Skeletal muscle cell (primary cell): ENCODE measurements around the gene RNH1.

Experiments used
- DNase-seq: peaks from one replicate; pipeline ENCODE4 v3.0.0-alpha.2; 2010; ENCODE audit warnings: low read depth
- H3K4me3 ChIP-seq: 2 replicates; pipeline ENCODE4 v1.5.1; 2011; ENCODE audit warnings: low read depth, mild to moderate bottlenecking, control low read depth, low read length, moderate library complexity

Gene RNH1

DNA sequence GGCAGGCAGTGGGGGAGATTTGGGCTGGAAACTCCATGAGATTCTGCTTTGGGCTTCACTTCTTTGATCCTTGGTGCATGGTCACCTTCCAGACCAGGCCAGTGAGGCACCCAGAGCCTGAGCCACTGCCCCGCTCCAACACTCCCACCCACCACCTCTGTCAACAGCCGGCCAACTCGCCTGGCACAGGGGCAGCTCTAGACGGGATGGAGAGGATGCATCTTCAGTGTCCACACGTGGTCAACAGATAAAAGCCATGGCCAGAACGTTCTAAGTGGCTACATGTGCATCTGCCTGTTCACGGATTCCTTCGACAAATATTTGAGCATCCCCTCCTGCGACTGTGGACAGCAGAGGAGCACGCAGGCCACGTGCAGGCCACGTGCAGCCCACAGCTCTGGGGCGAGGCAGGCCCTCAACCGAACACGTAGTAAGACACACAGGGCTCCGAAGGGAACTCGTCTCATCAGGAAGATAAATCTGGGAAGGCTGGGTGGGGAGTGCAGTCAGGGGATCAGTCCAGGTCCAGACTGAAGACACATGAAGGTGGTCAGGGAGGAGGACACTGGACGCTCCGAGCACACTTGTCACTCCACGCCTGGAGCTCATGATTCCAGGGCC is 31.5 kb upstream of the RNH1 start:
- DNase-seq = no peak
- H3K4me3 ChIP-seq = no peak overlapping the region

DNA sequence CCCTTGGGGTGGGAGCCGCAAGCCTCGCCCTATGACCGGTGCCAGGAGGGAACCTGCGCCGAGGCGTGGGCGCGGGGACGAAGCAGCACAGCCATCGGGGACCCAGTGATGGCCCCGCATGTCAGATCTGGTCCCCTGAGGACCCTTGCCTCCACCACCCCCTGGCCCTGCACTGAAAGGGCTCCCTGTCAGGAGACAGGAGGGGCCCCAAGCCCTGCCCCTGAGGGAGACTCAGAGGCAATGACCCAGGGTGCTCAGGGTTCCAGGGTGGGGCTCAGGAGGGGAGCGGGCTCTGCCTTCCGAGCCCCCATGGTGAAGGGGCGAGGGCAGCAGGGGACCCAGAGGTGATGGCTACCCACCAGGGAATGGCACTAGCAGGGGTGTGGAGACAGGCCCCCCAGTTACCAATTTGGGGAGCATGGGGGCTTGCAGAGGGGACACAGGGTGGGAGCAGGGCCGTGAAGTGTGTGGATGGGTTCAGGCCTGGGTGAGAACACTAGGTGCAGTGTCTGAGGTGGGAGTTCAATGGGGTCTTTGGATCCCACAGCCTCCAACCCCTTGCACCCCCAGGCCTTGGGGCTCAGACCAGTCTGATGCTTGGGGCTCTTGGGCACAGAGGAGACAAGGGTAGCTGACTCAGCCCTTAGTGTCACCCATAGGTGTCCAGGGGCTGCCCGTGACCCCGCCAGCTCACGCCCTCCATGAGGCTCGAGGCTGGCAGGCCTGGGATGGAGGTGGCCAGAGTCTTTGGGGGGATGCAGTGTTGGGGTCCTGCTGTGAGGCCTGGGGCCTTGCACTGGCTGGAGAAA is 30.8 kb upstream of the RNH1 start:
- DNase-seq = no peak
- peak overlapping the region; percentile 38 for H3K4me3 ChIP-seq

DNA sequence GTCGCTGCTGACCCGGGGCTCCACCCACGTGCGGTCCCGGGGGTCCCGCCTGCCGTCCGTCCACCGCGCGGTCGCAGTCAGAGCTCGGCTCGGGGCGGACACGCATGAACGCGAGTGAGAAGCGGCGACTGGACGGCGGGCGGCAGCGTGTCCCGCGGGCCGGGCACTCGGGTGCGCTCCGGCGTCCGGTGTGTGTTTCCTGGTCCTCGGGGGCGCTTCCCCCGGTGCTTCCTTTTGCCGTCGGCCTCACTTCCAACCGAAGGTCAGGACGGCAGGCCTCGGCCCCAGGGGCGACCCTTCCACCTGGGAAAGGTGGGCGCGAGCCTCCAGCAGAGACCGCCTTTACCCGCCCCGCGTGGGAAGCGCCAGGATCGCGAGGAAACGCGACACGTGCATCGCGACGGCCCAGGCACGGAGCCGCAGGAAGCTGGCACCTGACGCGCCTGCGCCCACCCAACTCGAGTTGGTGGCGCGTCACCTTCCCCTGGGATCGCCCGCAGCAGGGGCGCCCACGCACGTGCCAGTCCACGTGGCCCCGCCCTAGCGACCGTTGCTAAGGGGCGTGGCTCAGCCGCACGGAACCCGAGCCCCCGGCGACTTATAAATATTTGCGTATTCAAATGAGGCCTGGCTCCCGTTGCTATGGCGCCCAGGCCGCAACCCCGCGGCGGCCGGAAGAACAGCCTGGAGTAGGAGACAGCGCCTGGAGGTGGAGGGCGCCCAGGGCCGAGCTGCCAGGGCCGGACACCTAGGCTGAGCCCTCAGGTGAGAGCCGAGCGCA is 30.0 kb upstream of the RNH1 start, which contains the start of gene LRRC56:
TSS of gene LRRC56 (plus strand) at position 687 of the 781 bp plus-strand sequence. CDS start 3,158 bp downstream, outside the sequence.
- peak; percentile 14 for DNase-seq
- peak within 1 kb of the TSS; percentile 38 for H3K4me3 ChIP-seq

DNA sequence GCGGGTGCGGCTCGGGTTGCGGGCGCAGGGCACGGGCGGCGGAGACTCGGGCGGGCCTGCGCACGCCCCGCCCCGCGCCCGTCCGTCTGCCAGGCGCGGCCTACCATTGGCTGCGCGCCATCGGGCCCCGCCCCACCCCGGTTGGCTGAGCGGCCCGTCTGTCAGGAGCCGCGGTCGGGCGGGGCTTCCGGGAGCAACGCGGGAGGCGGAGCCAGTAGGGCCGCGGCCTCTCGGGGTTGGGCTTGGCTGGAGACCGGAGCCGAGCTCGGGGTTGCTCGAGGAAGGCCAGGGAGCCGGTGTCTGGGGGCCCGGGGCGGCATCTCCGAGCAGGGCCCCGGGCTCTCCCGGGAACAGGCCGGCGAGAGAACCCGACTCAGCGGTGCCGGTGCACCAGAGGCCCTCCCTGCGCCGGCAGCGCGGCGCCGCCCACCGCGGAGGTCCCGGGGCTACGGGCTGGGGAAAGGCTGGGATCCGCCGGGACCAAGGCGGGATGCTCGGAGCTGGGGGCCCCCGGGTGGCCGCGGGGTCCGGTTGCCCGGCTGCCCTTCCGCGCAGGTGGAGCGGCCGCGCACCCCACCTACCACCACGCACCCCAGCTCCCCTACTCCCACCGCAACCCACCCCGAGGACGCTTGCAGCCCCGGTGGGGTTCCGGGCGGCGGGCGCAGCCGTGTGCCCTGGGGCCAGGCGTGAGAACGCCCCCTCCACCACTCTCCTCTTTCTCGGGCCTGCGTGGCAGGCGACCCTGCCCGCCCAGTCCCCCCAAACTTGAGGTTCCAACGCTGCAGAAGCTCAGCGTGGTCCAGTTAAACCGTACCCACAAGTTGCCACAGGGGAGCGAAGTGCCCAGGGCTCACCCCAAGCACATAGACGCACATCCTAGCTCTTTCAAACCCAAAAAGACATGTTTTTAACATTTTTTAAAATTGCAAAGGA is 28.7 kb upstream of the RNH1 start, which contains the start of gene HRAS:
TSS of gene HRAS (minus strand) at position 58 of the 936 bp plus-strand sequence.
- DNase-seq = peak; percentile 74
- peak within 1 kb of the TSS; percentile 91 for H3K4me3 ChIP-seq

DNA sequence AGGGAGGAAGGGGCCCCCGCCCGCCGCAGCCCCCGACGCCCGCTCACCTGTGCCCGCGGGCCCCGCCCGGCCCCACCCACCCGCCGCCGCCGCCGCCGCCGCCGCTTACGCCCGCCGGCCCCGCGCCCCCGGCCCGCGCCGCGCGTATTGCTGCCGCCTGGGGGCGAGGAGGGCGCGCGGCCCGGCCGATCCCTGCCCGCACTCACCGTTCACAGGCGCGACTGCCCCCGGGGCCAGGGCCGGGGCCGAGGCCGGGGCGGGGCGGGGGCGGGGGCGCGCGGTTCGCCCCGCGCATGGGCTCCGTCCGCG is 28.1 kb upstream of the RNH1 start:
- H3K4me3 ChIP-seq = peak overlapping the region; percentile 91
- no peak for DNase-seq

DNA sequence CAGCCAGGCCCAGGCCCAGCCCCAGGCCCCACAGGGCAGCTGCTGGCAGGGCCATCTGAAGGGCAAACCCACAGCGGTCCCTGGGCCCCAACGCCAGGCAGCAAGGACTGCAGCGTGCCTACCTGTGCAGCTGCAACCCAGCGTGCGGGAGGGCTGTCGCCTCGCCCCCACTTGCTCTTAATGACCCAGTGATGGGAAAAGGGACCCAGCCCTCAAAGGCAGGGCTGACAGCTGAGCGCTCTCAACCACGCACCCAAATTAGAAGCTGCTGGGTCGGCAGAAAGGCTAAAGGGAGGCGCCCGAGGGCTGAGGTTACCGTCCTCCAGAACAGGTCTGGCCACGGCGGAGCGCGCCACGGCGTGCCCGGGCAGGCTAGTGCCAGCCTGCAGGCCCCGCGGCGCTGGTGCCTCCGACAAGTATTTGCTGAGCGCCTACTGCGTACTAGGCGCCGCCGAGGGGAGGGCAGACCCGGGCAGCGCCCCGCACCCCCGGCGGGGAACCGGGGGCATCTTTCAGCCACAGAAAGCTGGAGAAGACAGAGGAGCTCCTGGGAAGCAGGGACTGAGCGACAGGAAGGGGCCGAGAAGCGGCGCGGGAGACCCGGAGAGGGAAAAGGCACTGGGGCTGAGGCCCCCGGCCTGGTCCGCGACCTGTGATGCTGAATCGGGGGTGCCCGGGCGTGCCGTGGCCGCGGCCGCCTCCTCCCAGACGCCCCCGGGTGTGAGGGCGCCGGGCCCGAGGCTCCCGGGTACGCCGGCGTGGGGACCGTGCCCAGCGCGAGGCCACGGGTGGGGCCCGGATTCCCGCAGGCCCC is 27.6 kb upstream of the RNH1 start:
- no peak for DNase-seq
- peak overlapping the region; percentile 91 for H3K4me3 ChIP-seq

DNA sequence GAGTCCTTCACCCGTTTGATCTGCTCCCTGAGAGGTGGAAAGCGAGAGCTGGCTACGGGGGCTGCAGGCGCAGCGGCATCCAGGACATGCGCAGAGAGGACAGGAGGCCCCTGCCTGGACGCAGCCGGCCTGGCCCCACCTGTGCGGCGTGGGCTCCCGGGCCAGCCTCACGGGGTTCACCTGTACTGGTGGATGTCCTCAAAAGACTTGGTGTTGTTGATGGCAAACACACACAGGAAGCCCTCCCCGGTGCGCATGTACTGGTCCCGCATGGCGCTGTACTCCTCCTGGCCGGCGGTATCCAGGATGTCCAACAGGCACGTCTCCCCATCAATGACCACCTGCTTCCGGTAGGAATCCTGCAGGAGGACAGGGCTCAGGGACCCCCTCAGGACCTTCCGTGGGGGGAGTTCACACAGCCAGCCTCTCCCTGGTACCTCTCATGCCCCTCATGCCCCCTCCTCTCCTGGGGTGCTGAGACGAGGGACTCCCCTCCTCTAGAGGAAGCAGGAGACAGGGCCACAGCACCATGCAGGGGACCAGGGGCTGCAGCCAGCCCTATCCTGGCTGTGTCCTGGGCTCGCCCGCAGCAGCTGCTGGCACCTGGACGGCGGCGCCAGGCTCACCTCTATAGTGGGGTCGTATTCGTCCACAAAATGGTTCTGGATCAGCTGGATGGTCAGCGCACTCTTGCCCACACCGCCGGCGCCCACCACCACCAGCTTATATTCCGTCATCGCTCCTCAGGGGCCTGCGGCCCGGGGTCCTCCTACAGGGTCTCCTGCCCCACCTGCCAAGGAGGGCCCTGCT is 26.7 kb upstream of the RNH1 start:
- DNase-seq = no peak
- H3K4me3 ChIP-seq = peak overlapping the region; percentile 91

DNA sequence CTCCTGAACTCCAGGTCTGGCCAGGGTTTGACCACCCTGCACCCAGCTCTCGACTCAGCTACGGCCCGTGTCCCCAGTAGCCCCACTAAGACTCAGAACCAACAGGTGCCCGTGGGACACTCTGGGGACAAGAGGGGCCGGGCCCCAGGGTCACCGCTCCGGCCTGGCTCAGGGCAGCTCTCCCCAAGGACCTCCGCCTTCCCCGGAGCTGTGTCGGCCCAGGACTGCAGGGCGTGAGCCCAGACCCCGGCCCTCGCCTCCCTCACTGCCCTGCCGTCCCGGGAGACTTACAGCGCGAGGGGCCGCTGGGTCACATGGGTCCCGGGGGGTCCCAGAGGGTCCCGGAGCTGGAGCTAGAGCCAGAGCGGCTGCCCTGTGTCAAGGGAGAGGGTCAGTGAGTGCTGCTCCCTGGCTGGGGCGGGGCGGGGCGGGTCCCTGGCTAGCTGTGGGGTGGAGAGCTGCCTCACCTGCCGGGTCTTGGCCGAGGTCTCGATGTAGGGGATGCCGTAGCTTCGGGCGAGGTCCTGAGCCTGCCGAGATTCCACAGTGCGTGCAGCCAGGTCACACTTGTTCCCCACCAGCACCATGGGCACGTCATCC is 26.0 kb upstream of the RNH1 start:
- H3K4me3 ChIP-seq = no peak overlapping the region
- DNase-seq = no peak

DNA sequence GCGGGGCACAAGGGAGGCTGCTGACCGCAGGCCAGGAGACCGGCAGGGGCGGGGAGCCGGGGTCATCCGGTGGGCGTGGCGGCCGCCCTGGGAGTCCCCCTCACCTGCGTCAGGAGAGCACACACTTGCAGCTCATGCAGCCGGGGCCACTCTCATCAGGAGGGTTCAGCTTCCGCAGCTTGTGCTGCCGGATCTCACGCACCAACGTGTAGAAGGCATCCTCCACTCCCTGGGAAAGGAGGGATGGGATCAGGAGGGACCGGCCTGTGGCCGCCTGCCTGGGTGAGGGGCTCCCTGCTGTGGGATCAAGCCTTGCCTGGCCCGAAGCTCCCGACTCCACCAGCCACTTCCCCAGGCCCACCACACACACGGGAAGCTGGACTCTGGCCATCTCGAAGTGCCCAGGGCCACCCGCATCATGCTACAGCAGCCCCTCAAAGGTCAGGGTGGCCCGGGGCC is 25.5 kb upstream of the RNH1 start:
- DNase-seq = no peak
- H3K4me3 ChIP-seq = no peak overlapping the region

DNA sequence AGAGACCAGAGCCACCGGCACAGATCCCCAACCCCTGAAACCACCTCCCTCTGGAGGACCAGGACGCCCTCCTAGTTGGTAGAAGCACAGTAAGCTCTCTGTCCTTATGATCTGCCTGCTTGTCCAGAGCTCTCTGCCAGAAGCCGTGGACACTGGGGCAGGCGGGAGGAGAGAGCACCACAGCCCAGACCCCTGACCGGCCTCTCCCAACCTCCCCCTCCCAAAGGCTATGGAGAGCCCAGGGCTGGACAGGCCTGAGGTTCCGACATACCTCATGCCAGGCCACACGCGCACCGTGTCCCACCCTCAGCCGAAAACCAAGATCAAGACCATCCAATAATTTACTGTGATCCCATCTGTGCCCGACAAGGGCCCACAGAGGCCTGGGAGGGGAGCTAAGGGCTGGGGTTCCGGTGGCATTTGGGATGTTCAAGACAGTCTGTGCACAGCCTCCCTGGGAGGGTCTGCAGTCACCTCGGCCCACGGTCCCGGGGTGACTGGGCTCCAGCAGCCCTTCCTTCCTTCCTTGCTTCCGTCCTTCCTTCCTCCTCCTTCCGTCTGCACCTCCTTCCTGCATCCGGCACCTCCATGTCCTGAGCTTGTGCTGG is 25.0 kb upstream of the RNH1 start:
- no peak overlapping the region for H3K4me3 ChIP-seq

DNA sequence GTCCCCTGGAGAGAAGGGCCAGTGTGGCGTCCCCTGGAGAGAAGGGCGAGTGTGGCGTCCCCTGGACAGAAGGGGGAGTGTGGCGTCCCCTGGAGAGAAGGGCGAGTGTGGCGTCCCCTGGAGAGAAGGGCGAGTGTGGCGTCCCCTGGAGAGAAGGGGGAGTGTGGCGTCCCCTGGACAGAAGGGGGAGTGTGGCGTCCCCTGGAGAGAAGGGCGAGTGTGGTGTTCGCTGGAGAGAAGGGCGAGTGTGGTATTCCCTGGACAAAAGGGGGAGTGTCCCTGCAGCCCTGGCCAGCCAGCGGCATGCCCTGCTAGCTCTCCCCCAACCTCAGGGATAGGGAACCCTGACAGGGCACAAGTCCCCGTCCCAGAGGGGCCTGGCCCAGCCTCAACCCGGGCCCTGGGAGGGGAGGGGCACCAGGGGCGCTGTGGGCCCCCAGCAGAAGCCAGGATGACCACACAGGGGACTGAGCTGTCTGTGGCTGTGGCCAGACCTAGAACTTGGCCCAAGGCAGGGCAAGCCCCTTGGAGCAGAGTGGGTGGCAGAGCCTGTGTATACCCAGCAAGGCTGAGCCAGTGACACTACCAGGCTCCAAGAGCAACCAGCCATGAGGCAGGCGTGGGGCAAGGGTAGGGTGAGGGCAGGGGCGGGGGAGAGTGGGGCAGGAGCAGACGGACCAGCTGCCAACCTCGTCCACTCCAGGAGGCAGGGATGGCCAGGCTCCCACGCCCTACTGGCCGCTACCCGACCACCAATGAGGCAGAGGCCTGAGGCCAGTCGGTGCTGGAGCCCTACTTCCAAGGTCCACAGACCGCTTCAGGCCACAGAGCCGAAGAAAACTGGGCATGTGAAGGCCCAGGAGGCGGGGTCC is 24.2 kb upstream of the RNH1 start:
- no peak overlapping the region for H3K4me3 ChIP-seq
- DNase-seq = no peak

More for the DNA sequence above, 25.0 kb upstream of the RNH1 start:
- no peak for DNase-seq

DNA sequence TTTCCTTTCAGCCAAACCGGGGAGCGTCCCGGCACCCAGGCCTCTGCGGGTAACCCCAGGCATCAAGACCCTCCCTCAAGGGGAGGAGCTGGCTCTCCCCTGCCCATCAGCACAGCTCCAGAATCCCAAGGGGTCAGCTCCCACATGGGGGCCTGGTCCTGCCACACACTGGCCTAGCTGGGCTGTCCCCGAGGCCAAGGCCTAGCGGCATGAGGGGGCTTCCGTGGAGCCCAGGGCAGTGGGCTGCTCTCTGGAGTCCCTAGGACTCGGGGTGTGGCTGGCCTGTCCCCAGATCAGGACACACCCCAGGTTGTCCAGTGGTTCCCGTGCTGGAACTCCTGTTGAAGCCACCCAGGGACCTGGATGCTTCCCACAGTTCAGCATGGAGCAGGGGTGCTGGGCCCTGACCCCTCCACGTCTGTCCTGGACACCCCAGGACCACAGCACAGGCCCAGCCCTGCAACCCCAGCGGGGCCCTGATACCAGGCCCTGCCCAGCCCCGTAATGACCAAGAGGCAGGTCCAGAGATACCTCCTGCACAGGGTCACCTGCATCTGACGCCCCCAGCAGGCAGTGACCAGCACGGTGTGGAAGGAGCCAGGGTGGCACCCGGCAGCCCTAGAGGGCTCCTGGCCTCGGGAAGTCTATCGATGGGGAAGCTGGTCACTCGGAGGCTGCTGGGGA is 22.8 kb upstream of the RNH1 start:
- no peak for DNase-seq
- no peak overlapping the region for H3K4me3 ChIP-seq

DNA sequence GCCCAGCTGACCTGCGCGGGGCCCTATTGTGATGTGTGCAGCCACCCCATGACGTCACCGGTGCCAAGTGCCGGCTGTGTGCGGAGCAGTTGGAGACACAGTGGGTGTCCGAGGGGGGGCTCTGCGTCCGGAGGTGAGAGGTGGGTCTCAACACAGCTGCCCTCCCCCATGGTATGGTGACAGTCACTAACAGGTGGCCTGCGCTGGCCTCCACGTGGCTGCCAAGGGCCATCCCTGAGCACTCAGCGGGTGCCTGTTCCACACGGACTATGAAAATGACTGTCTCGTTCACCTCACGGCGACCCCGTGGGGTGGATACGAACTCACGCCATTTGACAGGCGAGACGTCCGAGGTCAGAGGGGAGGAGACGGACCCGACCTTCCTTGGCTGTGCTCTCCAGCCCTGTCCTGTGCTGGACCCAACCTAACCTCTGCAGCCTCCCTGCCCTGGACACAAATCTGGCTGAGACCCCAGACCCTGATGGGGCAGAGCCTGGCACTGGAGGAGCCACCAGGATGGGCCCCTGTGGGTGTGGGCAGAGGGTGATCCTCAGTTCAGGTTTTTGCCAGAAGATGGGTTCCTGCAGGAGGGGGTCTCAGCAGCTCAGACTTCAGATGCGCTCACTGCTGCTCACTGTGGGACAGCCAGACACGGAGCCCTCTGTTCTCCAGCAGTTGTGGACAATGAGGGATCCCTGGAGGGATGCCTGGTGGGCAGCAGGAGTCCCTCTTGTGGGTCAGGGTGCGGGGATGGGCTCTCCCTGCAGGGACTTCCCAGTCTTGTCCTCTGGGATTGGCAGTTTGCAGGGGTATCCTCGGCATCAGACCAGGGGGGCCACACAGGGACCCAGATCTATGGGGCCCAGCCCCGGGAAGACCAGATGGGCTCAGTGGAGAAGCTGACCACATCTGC is 22.0 kb upstream of the RNH1 start:
- no peak for DNase-seq
- H3K4me3 ChIP-seq = no peak overlapping the region

DNA sequence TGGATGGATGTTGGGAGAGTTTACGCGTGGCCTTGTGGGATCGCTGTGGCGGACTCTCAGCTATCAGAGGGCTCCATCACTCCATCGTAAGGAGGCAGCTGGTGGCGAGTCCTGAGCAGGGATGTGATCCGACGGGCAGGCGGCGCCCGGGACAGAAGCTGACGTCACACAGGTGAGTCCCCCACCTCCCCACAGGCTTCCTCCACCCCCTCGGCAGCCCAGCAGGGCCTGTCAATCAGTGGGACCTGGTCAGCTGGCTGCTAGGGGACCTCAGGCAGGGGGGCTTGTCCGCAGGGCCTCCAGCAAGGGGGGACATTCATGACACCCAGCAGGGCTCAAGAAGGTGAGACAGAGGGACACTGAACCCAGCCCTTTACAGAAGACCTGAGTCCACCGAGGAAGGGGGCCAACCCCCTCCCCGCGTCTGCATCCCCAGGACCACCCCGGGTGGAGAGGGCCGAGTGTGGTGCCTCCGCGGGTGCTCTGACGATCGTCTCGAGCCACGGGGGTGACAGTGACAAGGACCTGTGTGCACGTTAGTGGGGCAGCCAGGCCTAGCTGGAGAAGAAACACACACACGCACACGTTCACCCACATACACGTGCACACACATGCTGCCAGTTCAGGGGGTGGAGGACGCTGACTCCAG is 21.2 kb upstream of the RNH1 start:
- DNase-seq = no peak
- H3K4me3 ChIP-seq = no peak overlapping the region
